Suprapubic skin (tissue), 4 donors: Measurements from ENCODE around the gene EIF2B2. TPM values are rescaled to one million over a fixed set of nuclear protein-coding genes. Genes with fewer than 3 reads are reported as not detected.
A peak's percentile ranks its signal among the peaks of the same experiment; 100 is the strongest.

ENCODE experiments used
- DNase-seq, 2 donors: peaks; one replicate each; pipeline ENCODE4 v3.0.0-alpha.2; 2019; ENCODE audit warnings: low spot score in 2 of 2
- H3K27ac ChIP-seq: fragments of 200-600 bp; sonication (generic); one replicate; pipeline ENCODE4 v1.5.1; 2019
- H3K27me3 ChIP-seq: fragments of 200-600 bp; sonication (generic); one replicate; pipeline ENCODE4 v1.5.1; 2019
- H3K36me3 ChIP-seq: fragments of 200-600 bp; sonication (generic); one replicate; pipeline ENCODE4 v1.5.1; 2019
- H3K4me1 ChIP-seq: fragments of 200-600 bp; sonication (generic); one replicate; pipeline ENCODE4 v1.5.1; 2019
- H3K4me3 ChIP-seq: fragments of 200-600 bp; sonication (generic); one replicate; pipeline ENCODE4 v1.5.1; 2019; ENCODE audit warnings: mild to moderate bottlenecking
- H3K9me3 ChIP-seq: fragments of 200-600 bp; sonication (generic); one replicate; pipeline ENCODE4 v1.5.1; 2019
- EP300 ChIP-seq: sonication (generic); formaldehyde crosslinking; IDR thresholded peaks from one replicate; pipeline ENCODE4 v1.6.1; 2017; ENCODE audit warnings: antibody characterized with exemption
- POLR2A ChIP-seq, 2 donors: fragments of 450-650 bp; IDR thresholded peaks; one replicate each; pipeline ENCODE4 v1.6.1; 2017; ENCODE audit warnings: antibody characterized with exemption in 2 of 2, mild to moderate bottlenecking in 2 of 2, moderate library complexity in 2 of 2
- POLR2AphosphoS5 ChIP-seq, 3 donors: sonication (generic); formaldehyde crosslinking; IDR thresholded peaks; one replicate each; pipeline ENCODE4 v1.6.1; 2017; ENCODE audit warnings: antibody characterized with exemption in 3 of 3
- WGBS: methylation state at CpG from one replicate; pipeline ENCODE4 v1.1.5; 2018; 5-methylcytosine and 5-hydroxymethylcytosine counted together
- total RNA-seq, 4 donors: library from RNA; depleted of rRNA; stranded (reverse); fragments of >200 nt; gene quantifications; one replicate each; pipeline ENCODE4 v1.1.0, GENCODE V29; 2016
- TF ChIP-seq, protein P1 (sequence below), 2 donors: fragments of 200-600 bp in 1 of 2; fragments of 450-650 bp in 1 of 2; sonication (generic) in 1 of 2; IDR thresholded peaks; one replicate each; pipeline ENCODE4 v1.5.1; 2016 to 2019; ENCODE audit warnings: antibody characterized with exemption in 2 of 2, mild to moderate bottlenecking in 1 of 2, moderate library complexity in 1 of 2

EIF2B2 gene
- total RNA-seq, 4 donors from 2014 or later, result 28.9 to 46.2 (median 33.8) TPM

DNA sequence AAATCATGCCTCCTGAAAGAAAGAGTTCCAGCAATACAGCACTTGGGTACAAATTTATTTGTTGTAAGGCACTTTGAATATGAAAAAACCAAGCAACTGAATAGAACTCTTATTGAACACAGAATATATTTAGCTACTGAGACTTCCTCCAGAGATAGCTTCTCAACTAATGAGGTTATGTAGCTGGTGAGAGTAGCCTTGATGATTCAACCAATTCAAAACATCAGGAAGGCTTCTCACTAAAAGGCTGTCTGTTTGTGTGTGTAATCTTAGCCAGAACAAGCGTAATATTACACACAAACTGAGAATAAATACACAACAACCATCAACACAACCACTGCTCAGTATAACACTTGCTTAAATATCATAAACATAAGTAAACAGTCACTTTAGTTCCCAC is 20.4 kb downstream of the EIF2B2 start:
- Histone ChIP-seq H3K9me3 (no peaks in the 10 kb centered on the region), H3K4me3 (no peak overlapping the region), H3K36me3 (peaks cover 51% of the 10 kb centered on the region), H3K27ac (no peak overlapping the region), H3K4me1 (peaks cover 6% of the 10 kb centered on the region), H3K27me3 (no peaks in the 10 kb centered on the region)
- 100% methylated on average over 1 of the region's 1 CpG for WGBS
- TF ChIP-seq, protein P1, sequence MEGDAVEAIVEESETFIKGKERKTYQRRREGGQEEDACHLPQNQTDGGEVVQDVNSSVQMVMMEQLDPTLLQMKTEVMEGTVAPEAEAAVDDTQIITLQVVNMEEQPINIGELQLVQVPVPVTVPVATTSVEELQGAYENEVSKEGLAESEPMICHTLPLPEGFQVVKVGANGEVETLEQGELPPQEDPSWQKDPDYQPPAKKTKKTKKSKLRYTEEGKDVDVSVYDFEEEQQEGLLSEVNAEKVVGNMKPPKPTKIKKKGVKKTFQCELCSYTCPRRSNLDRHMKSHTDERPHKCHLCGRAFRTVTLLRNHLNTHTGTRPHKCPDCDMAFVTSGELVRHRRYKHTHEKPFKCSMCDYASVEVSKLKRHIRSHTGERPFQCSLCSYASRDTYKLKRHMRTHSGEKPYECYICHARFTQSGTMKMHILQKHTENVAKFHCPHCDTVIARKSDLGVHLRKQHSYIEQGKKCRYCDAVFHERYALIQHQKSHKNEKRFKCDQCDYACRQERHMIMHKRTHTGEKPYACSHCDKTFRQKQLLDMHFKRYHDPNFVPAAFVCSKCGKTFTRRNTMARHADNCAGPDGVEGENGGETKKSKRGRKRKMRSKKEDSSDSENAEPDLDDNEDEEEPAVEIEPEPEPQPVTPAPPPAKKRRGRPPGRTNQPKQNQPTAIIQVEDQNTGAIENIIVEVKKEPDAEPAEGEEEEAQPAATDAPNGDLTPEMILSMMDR (IDR thresholded peaks at IDR 0.05), result no peak
- TF ChIP-seq EP300 (no peak), POLR2A (IDR thresholded peaks at IDR 0.05) (no peak), POLR2AphosphoS5 (IDR thresholded peaks at IDR 0.05) (no peak)
- no peak for DNase-seq

DNA sequence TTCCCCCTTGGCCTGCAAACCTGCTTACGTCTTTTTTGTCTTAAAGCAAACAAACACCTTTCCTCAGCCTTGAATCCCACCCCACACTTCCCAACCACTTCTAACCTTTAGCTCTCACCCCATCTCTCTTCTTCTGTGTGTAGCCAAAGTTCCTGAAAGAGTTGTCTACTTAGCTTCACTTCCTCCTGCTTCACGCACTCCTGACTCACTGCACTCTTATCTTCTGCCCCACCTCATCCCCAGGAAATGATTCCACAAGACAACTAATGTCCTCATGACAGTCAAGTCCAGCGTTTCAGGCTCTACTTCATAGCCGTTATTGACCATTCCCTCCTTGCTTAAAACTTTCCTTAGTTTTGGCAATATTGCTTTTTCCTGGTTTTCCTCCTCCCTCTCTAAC is 22.4 kb downstream of the EIF2B2 start:
- Histone ChIP-seq H3K36me3 (peaks cover 36% of the 10 kb centered on the region), H3K9me3 (no peaks in the 10 kb centered on the region), H3K27me3 (no peaks in the 10 kb centered on the region), H3K4me3 (no peak overlapping the region), H3K27ac (no peak overlapping the region), H3K4me1 (no peaks in the 10 kb centered on the region)
- no peak for TF ChIP-seq POLR2AphosphoS5 (IDR thresholded peaks at IDR 0.05)
- TF ChIP-seq POLR2A (IDR thresholded peaks at IDR 0.05), result no peak
- TF ChIP-seq, protein P1 (IDR thresholded peaks at IDR 0.05), result no peak
- no peak for TF ChIP-seq EP300
- DNase-seq, result no peak
- 86% methylated on average over 4 of the region's 4 CpGs for WGBS

GRCh38 chr14:75025876-75026275 is 23.2 kb downstream of the EIF2B2 start:
- DNase-seq, result no peak
- H3K4me3 ChIP-seq, result no peak overlapping the region
- H3K36me3 ChIP-seq, result peaks cover 33% of the 10 kb centered on the region
- 95% methylated on average over 2 of the region's 2 CpGs for WGBS
- H3K27ac ChIP-seq, result no peak overlapping the region
- H3K27me3 ChIP-seq, result no peaks in the 10 kb centered on the region
- TF ChIP-seq, protein P1 (IDR thresholded peaks at IDR 0.05), result no peak
- TF ChIP-seq EP300 (no peak), POLR2A (IDR thresholded peaks at IDR 0.05) (no peak), POLR2AphosphoS5 (IDR thresholded peaks at IDR 0.05) (no peak)
- H3K4me1 ChIP-seq, result no peaks in the 10 kb centered on the region
- H3K9me3 ChIP-seq, result no peaks in the 10 kb centered on the region

- H3K4me3 ChIP-seq, result no peak overlapping the region
- H3K4me1 ChIP-seq, result peaks cover 2% of the 10 kb centered on the region
- no peaks in the 10 kb centered on the region for H3K9me3 ChIP-seq
- H3K36me3 ChIP-seq, result peaks cover 38% of the 10 kb centered on the region
- no peak for TF ChIP-seq POLR2A (IDR thresholded peaks at IDR 0.05)
- no peak for TF ChIP-seq EP300
- TF ChIP-seq, protein P1 (IDR thresholded peaks at IDR 0.05), result no peak
- no peak for TF ChIP-seq POLR2AphosphoS5 (IDR thresholded peaks at IDR 0.05)
- no peak overlapping the region for H3K27ac ChIP-seq
- 0% methylated on average over 1 of the region's 1 CpG for WGBS
- DNase-seq, result no peak
- H3K27me3 ChIP-seq, result no peaks in the 10 kb centered on the region
These were observed 27.4 kb downstream of the EIF2B2 start for GRCh38 chr14:75030147-75030546.

- H3K4me3 ChIP-seq, result no peak overlapping the region
- DNase-seq, result no peak
- H3K9me3 ChIP-seq, result no peaks in the 10 kb centered on the region
- H3K27me3 ChIP-seq, result no peaks in the 10 kb centered on the region
- WGBS, result 61% methylated on average over 2 of the region's 2 CpGs
- H3K27ac ChIP-seq, result peak overlapping the region; percentile 41
- H3K36me3 ChIP-seq, result peaks cover 38% of the 10 kb centered on the region
- TF ChIP-seq POLR2AphosphoS5 (IDR thresholded peaks at IDR 0.05), result no peak
- TF ChIP-seq, protein P1 (IDR thresholded peaks at IDR 0.05), result no peak
- TF ChIP-seq POLR2A (IDR thresholded peaks at IDR 0.05), result no peak
- no peak for TF ChIP-seq EP300
- H3K4me1 ChIP-seq, result peaks cover 5% of the 10 kb centered on the region
These were observed 30.2 kb downstream of the EIF2B2 start for GRCh38 chr14:75032939-75033338.
